GM23338 (cell line): ENCODE data around the gene MPPED2.

ENCODE experiments used
- EZH2 ChIP-seq: fragments of 200-600 bp; sonication (generic); IDR thresholded peaks from one replicate; pipeline ENCODE4 v1.8.0; 2017; ENCODE audit warnings: antibody characterized with exemption, mild to moderate bottlenecking, low read depth; ENCODE audit not compliant: unreplicated experiment
- EZH2phosphoT487 ChIP-seq: fragments of 200-600 bp; sonication (generic); IDR thresholded peaks from one replicate; pipeline ENCODE4 v1.8.1; 2018; ENCODE audit warnings: antibody characterized with exemption; ENCODE audit not compliant: unreplicated experiment
- JUNB ChIP-seq: IDR thresholded peaks from one replicate; pipeline ENCODE4 v1.6.1; 2016; ENCODE audit warnings: antibody characterized with exemption; ENCODE audit not compliant: unreplicated experiment
- NANOG ChIP-seq: IDR thresholded peaks from 2 replicates; pipeline ENCODE4 v1.6.1; 2016; ENCODE audit warnings: antibody characterized with exemption, borderline replicate concordance
- POLR2AphosphoS5 ChIP-seq: IDR thresholded peaks from 2 replicates; pipeline ENCODE4 v1.6.1; 2016; ENCODE audit warnings: antibody characterized with exemption, low read depth
- STAT1 ChIP-seq: IDR thresholded peaks from one replicate; pipeline ENCODE4 v1.6.1; 2016; ENCODE audit warnings: antibody characterized with exemption; ENCODE audit not compliant: unreplicated experiment
- ZNF114 ChIP-seq: fragments of 250-450 bp; sonication (Bioruptor Pico); IDR thresholded peaks from 2 replicates; pipeline ENCODE4 v1.5.0; 2020; ENCODE audit warnings: mild to moderate bottlenecking, moderate library complexity
- ZNF331 ChIP-seq: fragments of 250-450 bp; sonication (Bioruptor Pico); IDR thresholded peaks from 2 replicates; pipeline ENCODE4 v1.5.0; 2020; ENCODE audit warnings: low read depth, mild to moderate bottlenecking, moderate library complexity
- TF ChIP-seq, protein P1 (sequence below), 2 experiments: fragments of 200-600 bp in 1 of 2; sonication (generic) in 1 of 2; conservative IDR thresholded peaks; 2 replicates each; pipeline versions ENCODE4 v1.5.1 to v1.6.1; 2016 to 2017; ENCODE audit warnings: antibody characterized with exemption in 2 of 2, low read depth in 2 of 2, mild to moderate bottlenecking in 2 of 2, moderate library complexity in 1 of 2
- TF ChIP-seq, protein P2 (sequence below): IDR thresholded peaks from one replicate; pipeline ENCODE4 v1.6.1; 2018; ENCODE audit warnings: antibody characterized with exemption; ENCODE audit not compliant: unreplicated experiment
- TF ChIP-seq, protein P3 (sequence below): IDR thresholded peaks from 2 replicates; pipeline ENCODE4 v1.6.1; 2016; ENCODE audit warnings: antibody characterized with exemption
- TF ChIP-seq, protein P4 (sequence below): fragments of 250-450 bp; sonication (Bioruptor Pico); IDR thresholded peaks from 2 replicates; pipeline ENCODE4 v1.5.0; 2020; ENCODE audit warnings: mild to moderate bottlenecking, moderate library complexity

DNA sequence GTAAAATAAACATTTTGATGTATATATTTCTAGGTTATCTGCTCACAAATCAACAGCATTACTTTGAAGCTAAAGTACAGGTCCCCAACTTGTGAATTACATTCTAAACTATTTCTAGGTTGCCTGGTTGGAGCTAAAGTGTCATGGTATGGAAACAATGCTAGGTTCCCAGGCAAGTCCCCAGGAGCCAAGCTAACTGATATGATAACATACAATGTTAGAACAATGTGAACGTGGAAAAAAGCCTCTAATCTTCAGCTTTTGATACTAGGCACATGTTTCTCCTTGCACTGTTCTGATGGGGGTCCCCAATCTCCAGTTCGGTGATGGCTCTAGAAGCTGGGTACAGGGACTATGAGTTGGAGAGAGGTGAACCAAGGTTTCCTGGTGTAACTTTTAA lies 153.4 kb downstream of the MPPED2 start:
- TF ChIP-seq, protein P1, sequence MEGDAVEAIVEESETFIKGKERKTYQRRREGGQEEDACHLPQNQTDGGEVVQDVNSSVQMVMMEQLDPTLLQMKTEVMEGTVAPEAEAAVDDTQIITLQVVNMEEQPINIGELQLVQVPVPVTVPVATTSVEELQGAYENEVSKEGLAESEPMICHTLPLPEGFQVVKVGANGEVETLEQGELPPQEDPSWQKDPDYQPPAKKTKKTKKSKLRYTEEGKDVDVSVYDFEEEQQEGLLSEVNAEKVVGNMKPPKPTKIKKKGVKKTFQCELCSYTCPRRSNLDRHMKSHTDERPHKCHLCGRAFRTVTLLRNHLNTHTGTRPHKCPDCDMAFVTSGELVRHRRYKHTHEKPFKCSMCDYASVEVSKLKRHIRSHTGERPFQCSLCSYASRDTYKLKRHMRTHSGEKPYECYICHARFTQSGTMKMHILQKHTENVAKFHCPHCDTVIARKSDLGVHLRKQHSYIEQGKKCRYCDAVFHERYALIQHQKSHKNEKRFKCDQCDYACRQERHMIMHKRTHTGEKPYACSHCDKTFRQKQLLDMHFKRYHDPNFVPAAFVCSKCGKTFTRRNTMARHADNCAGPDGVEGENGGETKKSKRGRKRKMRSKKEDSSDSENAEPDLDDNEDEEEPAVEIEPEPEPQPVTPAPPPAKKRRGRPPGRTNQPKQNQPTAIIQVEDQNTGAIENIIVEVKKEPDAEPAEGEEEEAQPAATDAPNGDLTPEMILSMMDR (conservative IDR thresholded peaks at IDR 0.05; ENCODE audit: low read depth in 2 of 2), result no peak
- TF ChIP-seq POLR2AphosphoS5, result no peak
- no peak for TF ChIP-seq EZH2
- TF ChIP-seq, protein P2, sequence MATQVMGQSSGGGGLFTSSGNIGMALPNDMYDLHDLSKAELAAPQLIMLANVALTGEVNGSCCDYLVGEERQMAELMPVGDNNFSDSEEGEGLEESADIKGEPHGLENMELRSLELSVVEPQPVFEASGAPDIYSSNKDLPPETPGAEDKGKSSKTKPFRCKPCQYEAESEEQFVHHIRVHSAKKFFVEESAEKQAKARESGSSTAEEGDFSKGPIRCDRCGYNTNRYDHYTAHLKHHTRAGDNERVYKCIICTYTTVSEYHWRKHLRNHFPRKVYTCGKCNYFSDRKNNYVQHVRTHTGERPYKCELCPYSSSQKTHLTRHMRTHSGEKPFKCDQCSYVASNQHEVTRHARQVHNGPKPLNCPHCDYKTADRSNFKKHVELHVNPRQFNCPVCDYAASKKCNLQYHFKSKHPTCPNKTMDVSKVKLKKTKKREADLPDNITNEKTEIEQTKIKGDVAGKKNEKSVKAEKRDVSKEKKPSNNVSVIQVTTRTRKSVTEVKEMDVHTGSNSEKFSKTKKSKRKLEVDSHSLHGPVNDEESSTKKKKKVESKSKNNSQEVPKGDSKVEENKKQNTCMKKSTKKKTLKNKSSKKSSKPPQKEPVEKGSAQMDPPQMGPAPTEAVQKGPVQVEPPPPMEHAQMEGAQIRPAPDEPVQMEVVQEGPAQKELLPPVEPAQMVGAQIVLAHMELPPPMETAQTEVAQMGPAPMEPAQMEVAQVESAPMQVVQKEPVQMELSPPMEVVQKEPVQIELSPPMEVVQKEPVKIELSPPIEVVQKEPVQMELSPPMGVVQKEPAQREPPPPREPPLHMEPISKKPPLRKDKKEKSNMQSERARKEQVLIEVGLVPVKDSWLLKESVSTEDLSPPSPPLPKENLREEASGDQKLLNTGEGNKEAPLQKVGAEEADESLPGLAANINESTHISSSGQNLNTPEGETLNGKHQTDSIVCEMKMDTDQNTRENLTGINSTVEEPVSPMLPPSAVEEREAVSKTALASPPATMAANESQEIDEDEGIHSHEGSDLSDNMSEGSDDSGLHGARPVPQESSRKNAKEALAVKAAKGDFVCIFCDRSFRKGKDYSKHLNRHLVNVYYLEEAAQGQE, result no peak
- TF ChIP-seq STAT1, result no peak
- TF ChIP-seq EZH2phosphoT487, result no peak
- TF ChIP-seq JUNB, result no peak
- TF ChIP-seq, protein P3, sequence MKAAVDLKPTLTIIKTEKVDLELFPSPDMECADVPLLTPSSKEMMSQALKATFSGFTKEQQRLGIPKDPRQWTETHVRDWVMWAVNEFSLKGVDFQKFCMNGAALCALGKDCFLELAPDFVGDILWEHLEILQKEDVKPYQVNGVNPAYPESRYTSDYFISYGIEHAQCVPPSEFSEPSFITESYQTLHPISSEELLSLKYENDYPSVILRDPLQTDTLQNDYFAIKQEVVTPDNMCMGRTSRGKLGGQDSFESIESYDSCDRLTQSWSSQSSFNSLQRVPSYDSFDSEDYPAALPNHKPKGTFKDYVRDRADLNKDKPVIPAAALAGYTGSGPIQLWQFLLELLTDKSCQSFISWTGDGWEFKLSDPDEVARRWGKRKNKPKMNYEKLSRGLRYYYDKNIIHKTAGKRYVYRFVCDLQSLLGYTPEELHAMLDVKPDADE, result no peak
- no peak for TF ChIP-seq NANOG
- no peak for TF ChIP-seq ZNF114
- TF ChIP-seq, protein P4, sequence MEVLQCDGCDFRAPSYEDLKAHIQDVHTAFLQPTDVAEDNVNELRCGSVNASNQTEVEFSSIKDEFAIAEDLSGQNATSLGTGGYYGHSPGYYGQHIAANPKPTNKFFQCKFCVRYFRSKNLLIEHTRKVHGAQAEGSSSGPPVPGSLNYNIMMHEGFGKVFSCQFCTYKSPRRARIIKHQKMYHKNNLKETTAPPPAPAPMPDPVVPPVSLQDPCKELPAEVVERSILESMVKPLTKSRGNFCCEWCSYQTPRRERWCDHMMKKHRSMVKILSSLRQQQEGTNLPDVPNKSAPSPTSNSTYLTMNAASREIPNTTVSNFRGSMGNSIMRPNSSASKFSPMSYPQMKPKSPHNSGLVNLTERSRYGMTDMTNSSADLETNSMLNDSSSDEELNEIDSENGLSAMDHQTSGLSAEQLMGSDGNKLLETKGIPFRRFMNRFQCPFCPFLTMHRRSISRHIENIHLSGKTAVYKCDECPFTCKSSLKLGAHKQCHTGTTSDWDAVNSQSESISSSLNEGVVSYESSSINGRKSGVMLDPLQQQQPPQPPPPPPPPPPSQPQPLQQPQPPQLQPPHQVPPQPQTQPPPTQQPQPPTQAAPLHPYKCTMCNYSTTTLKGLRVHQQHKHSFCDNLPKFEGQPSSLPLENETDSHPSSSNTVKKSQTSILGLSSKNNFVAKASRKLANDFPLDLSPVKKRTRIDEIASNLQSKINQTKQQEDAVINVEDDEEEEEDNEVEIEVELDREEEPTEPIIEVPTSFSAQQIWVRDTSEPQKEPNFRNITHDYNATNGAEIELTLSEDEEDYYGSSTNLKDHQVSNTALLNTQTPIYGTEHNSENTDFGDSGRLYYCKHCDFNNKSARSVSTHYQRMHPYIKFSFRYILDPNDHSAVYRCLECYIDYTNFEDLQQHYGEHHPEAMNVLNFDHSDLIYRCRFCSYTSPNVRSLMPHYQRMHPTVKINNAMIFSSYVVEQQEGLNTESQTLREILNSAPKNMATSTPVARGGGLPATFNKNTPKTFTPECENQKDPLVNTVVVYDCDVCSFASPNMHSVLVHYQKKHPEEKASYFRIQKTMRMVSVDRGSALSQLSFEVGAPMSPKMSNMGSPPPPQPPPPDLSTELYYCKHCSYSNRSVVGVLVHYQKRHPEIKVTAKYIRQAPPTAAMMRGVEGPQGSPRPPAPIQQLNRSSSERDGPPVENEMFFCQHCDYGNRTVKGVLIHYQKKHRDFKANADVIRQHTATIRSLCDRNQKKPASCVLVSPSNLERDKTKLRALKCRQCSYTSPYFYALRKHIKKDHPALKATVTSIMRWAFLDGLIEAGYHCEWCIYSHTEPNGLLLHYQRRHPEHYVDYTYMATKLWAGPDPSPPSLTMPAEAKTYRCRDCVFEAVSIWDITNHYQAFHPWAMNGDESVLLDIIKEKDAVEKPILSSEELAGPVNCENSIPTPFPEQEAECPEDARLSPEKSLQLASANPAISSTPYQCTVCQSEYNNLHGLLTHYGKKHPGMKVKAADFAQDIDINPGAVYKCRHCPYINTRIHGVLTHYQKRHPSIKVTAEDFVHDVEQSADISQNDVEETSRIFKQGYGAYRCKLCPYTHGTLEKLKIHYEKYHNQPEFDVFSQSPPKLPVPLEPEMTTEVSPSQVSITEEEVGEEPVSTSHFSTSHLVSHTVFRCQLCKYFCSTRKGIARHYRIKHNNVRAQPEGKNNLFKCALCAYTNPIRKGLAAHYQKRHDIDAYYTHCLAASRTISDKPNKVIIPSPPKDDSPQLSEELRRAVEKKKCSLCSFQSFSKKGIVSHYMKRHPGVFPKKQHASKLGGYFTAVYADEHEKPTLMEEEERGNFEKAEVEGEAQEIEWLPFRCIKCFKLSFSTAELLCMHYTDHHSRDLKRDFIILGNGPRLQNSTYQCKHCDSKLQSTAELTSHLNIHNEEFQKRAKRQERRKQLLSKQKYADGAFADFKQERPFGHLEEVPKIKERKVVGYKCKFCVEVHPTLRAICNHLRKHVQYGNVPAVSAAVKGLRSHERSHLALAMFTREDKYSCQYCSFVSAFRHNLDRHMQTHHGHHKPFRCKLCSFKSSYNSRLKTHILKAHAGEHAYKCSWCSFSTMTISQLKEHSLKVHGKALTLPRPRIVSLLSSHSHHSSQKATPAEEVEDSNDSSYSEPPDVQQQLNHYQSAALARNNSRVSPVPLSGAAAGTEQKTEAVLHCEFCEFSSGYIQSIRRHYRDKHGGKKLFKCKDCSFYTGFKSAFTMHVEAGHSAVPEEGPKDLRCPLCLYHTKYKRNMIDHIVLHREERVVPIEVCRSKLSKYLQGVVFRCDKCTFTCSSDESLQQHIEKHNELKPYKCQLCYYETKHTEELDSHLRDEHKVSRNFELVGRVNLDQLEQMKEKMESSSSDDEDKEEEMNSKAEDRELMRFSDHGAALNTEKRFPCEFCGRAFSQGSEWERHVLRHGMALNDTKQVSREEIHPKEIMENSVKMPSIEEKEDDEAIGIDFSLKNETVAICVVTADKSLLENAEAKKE, result no peak
- TF ChIP-seq ZNF331 (CRISPR knock-in tag), result no peak
